Fibroblast of lung (primary cell): ENCODE data around the gene BLTP3B.
"Not testable (repeated sequence)": the region's sequence is repeated elsewhere in the genome, so short reads cannot be mapped to it uniquely, and the experiment has no call there.

ENCODE experiments used
- EZH2 ChIP-seq: IDR thresholded peaks from 2 replicates; pipeline ENCODE4 v1.5.1; 2012; ENCODE audit warnings: low read length, control low read depth, mild to moderate bottlenecking; ENCODE audit errors: missing control alignments
- TF ChIP-seq, protein P1 (sequence below), 2 donors: IDR thresholded peaks in 1 of 2; conservative IDR thresholded peaks in 1 of 2; 1 replicate in 1 of 2; 2 replicates in 1 of 2; pipeline ENCODE4 v1.5.1; 2011 to 2012; ENCODE audit warnings: low read length in 2 of 2, control low read depth in 1 of 2, inconsistent platforms in 1 of 2, low read depth in 1 of 2, mild to moderate bottlenecking in 1 of 2

DNA sequence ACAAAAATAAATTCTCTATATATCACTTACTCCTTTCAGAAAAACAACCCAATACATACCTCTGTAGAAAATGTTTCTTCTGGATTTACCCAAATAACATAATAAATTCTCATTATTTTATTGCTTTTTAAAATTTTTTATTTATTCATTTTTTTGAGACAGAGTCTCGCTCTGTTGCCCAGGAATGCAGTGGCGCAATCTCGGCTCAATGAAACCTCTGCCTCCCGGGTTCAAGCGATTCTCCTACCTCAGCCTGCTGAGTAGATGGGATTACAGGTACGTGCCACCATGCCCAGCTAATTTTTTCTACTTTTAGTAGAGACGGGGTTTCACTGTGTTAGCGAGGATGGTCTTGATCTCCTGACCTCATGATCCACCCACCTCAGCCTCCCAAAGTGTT, 33.8 kb upstream of the BLTP3B start:
- TF ChIP-seq, protein P1, sequence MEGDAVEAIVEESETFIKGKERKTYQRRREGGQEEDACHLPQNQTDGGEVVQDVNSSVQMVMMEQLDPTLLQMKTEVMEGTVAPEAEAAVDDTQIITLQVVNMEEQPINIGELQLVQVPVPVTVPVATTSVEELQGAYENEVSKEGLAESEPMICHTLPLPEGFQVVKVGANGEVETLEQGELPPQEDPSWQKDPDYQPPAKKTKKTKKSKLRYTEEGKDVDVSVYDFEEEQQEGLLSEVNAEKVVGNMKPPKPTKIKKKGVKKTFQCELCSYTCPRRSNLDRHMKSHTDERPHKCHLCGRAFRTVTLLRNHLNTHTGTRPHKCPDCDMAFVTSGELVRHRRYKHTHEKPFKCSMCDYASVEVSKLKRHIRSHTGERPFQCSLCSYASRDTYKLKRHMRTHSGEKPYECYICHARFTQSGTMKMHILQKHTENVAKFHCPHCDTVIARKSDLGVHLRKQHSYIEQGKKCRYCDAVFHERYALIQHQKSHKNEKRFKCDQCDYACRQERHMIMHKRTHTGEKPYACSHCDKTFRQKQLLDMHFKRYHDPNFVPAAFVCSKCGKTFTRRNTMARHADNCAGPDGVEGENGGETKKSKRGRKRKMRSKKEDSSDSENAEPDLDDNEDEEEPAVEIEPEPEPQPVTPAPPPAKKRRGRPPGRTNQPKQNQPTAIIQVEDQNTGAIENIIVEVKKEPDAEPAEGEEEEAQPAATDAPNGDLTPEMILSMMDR (conservative IDR thresholded peaks at IDR 0.05 in 1 of 2, IDR thresholded peaks at IDR 0.05 in 1 of 2; ENCODE audit: low read depth in 1 of 2, low read length in 2 of 2): not testable (repeated sequence)
- not testable (repeated sequence) for TF ChIP-seq EZH2
